Upper lobe of left lung (tissue), 4 donors: Measurements from ENCODE around the gene GNPDA2.

Experiments
- CTCF ChIP-seq, 6 experiments: fragments of 450-650 bp in 4 of 6; fragments of 200-600 bp in 2 of 6; sonication (generic) in 2 of 6; IDR thresholded peaks; one replicate each; pipeline ENCODE4 v1.5.1; 2016 to 2019; ENCODE audit warnings: antibody characterized with exemption in 6 of 6
- EP300 ChIP-seq, 4 donors: sonication (generic); formaldehyde crosslinking; IDR thresholded peaks; one replicate each; pipeline ENCODE4 v1.5.1; 2017; ENCODE audit warnings: antibody characterized with exemption in 4 of 4, control low read depth in 2 of 4
- POLR2A ChIP-seq, 4 donors: fragments of 450-650 bp; IDR thresholded peaks; one replicate each; pipeline ENCODE4 v1.5.1; 2016 to 2017; ENCODE audit warnings: antibody characterized with exemption in 4 of 4, mild to moderate bottlenecking in 2 of 4

GRCh38 chr4:44684648-44685047 is 41.7 kb downstream of the GNPDA2 start:
- TF ChIP-seq POLR2A (IDR thresholded peaks at IDR 0.05) = no peak
- no peak for TF ChIP-seq CTCF (IDR thresholded peaks at IDR 0.05)
- TF ChIP-seq EP300 (IDR thresholded peaks at IDR 0.05) = no peak
